ENCODE data around the gene JAKMIP2. TPM values are rescaled to one million over a fixed set of nuclear protein-coding genes. Genes with fewer than 3 reads are reported as not detected.

The JAKMIP2 gene
- polyA plus RNA-seq, 1 donor from 2014 or later = 46.3 TPM

DNA sequence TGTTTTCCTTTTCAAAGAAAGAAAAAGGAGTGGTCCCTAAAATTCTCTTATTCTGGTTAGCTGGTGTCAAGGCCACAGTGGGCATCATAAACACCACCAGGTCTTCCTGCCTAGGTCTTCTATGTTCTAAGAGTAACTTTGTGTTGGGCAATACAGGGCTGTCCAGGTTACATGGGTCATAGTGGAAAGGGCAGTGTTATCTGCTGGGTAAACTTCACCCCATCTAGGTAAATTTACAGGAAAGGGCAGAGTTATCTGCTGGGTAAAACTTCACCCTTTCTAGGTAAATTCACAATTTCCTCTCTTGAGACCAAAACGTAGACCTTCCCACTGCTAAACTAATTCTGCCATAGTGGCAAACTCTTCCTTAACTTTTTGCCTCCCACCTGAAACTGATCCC lies 18.9 kb upstream of the JAKMIP2 start:
- TF ChIP-seq, protein P1, sequence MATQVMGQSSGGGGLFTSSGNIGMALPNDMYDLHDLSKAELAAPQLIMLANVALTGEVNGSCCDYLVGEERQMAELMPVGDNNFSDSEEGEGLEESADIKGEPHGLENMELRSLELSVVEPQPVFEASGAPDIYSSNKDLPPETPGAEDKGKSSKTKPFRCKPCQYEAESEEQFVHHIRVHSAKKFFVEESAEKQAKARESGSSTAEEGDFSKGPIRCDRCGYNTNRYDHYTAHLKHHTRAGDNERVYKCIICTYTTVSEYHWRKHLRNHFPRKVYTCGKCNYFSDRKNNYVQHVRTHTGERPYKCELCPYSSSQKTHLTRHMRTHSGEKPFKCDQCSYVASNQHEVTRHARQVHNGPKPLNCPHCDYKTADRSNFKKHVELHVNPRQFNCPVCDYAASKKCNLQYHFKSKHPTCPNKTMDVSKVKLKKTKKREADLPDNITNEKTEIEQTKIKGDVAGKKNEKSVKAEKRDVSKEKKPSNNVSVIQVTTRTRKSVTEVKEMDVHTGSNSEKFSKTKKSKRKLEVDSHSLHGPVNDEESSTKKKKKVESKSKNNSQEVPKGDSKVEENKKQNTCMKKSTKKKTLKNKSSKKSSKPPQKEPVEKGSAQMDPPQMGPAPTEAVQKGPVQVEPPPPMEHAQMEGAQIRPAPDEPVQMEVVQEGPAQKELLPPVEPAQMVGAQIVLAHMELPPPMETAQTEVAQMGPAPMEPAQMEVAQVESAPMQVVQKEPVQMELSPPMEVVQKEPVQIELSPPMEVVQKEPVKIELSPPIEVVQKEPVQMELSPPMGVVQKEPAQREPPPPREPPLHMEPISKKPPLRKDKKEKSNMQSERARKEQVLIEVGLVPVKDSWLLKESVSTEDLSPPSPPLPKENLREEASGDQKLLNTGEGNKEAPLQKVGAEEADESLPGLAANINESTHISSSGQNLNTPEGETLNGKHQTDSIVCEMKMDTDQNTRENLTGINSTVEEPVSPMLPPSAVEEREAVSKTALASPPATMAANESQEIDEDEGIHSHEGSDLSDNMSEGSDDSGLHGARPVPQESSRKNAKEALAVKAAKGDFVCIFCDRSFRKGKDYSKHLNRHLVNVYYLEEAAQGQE (IDR thresholded peaks at IDR 0.05; ENCODE audit: borderline replicate concordance) = no peak
- TF ChIP-seq MXI1 (conservative IDR thresholded peaks at IDR 0.05; ENCODE audit: poor library complexity, severe bottlenecking) (no peak), EZH2 (IDR thresholded peaks at IDR 0.05; ENCODE audit: borderline replicate concordance, insufficient read depth, low read length, poor library complexity, severe bottlenecking) (no peak)
- Histone ChIP-seq H2AFZ (ENCODE audit: low read depth, low read length) (no peak overlapping the region), H3K9me3 (ENCODE audit: low read length) (no peaks in the 10 kb centered on the region), H3K4me3 (ENCODE audit: low read length) (no peak overlapping the region), H3K4me2 (ENCODE audit: low read length) (no peak overlapping the region), H3F3A (ENCODE audit: insufficient read depth, low read length, poor library complexity, severe bottlenecking) (no peaks in the 10 kb centered on the region), H3K36me3 (ENCODE audit: insufficient read depth, low read length) (no peaks in the 10 kb centered on the region), H3K9me2 (ENCODE audit: insufficient read depth, low read length) (no peaks in the 10 kb centered on the region), H3K79me2 (replicated peaks; ENCODE audit: insufficient read depth, low read length) (no peaks in the 10 kb centered on the region), H4K20me1 (ENCODE audit: insufficient read depth) (no peaks in the 10 kb centered on the region), H3K27me3 (ENCODE audit: insufficient read depth, low read depth, low read length) (no peaks in the 10 kb centered on the region), H3K9ac (ENCODE audit: low read length) (no peak overlapping the region), H3K27ac (ENCODE audit: low read length) (no peak overlapping the region)

DNA sequence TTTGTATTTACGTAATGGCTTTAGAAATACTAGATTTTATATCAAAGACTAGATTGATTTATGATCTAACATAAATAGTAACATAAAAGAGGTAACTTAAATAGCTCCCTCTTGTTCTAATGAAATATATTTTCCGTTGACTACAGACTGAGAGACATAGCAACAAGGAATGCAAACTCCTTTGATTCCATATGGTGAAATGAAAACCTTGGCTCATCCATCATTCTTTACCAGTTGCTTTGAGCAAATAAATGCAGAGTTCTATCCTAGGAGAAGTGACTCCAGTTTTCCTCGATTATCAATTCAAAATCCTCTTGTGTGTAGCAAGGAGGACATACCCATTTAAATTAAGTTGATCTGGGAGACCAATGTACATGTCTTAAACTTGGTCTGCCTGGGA lies 18.0 kb upstream of the JAKMIP2 start:
- H2AFZ ChIP-seq (ENCODE audit: low read depth, low read length) = no peak overlapping the region
- H3K9ac ChIP-seq (ENCODE audit: low read length) = no peak overlapping the region
- H3F3A ChIP-seq (ENCODE audit: insufficient read depth, low read length, poor library complexity, severe bottlenecking) = no peaks in the 10 kb centered on the region
- no peak overlapping the region for H3K27ac ChIP-seq (ENCODE audit: low read length)
- H3K4me2 ChIP-seq (ENCODE audit: low read length) = no peak overlapping the region
- H3K9me3 ChIP-seq (ENCODE audit: low read length) = no peaks in the 10 kb centered on the region
- no peak overlapping the region for H3K4me3 ChIP-seq (ENCODE audit: low read length)
- TF ChIP-seq, protein P2, sequence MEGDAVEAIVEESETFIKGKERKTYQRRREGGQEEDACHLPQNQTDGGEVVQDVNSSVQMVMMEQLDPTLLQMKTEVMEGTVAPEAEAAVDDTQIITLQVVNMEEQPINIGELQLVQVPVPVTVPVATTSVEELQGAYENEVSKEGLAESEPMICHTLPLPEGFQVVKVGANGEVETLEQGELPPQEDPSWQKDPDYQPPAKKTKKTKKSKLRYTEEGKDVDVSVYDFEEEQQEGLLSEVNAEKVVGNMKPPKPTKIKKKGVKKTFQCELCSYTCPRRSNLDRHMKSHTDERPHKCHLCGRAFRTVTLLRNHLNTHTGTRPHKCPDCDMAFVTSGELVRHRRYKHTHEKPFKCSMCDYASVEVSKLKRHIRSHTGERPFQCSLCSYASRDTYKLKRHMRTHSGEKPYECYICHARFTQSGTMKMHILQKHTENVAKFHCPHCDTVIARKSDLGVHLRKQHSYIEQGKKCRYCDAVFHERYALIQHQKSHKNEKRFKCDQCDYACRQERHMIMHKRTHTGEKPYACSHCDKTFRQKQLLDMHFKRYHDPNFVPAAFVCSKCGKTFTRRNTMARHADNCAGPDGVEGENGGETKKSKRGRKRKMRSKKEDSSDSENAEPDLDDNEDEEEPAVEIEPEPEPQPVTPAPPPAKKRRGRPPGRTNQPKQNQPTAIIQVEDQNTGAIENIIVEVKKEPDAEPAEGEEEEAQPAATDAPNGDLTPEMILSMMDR (IDR thresholded peaks at IDR 0.05; ENCODE audit: poor library complexity, severe bottlenecking) = no peak
- no peak for TF ChIP-seq RAD21 (conservative IDR thresholded peaks at IDR 0.05)
- TF ChIP-seq EZH2 (IDR thresholded peaks at IDR 0.05; ENCODE audit: borderline replicate concordance, insufficient read depth, low read length, poor library complexity, severe bottlenecking) = no peak
- no peak for TF ChIP-seq POLR2AphosphoS5 (IDR thresholded peaks at IDR 0.05)
- TF ChIP-seq, protein P1 (IDR thresholded peaks at IDR 0.05; ENCODE audit: borderline replicate concordance) = no peak
- TF ChIP-seq MXI1 (conservative IDR thresholded peaks at IDR 0.05; ENCODE audit: poor library complexity, severe bottlenecking) = no peak
- TF ChIP-seq TAF1 (IDR thresholded peaks at IDR 0.05; ENCODE audit: low read depth) = no peak
- TF ChIP-seq SMC3 (conservative IDR thresholded peaks at IDR 0.05; ENCODE audit: poor library complexity) = no peak
- TF ChIP-seq EP300 (conservative IDR thresholded peaks at IDR 0.05; ENCODE audit: poor library complexity, severe bottlenecking) = no peak
- no peaks in the 10 kb centered on the region for H4K20me1 ChIP-seq (ENCODE audit: insufficient read depth)
- no peaks in the 10 kb centered on the region for H3K9me2 ChIP-seq (ENCODE audit: insufficient read depth, low read length)
- no peaks in the 10 kb centered on the region for H3K79me2 ChIP-seq (replicated peaks; ENCODE audit: insufficient read depth, low read length)
- H3K36me3 ChIP-seq (ENCODE audit: insufficient read depth, low read length) = no peaks in the 10 kb centered on the region
- no peaks in the 10 kb centered on the region for H3K27me3 ChIP-seq (ENCODE audit: insufficient read depth, low read depth, low read length)
